HepG2 (cell line): ENCODE measurements around the gene CD8A. TPM values are rescaled to one million over a fixed set of nuclear protein-coding genes. Genes with fewer than 3 reads are reported as not detected.

Experiments
- ATAC-seq: fragments of 200-7000 bp; cut with Tn5 transposase; 3 replicates; pipeline ENCODE4 v1.9.1; 2020; ENCODE audit warnings: mild to moderate bottlenecking, moderate library complexity
- BruUV-seq: library from RNA; stranded (reverse); fragments of 400-500 nt; replicated peaks from 2 replicates; lab custom pipeline; 2021; lab: Mats Ljungman, UMichigan
- CTCF ChIA-PET: fragments of 300-600 bp; formaldehyde crosslinking; extraction: SDS; loops from one replicate; lab custom pipeline; 2021; ENCODE audit warnings: low total read pairs, inconsistent platforms, low intra/inter-chr PET ratio; lab: Yijun Ruan, JAX
- POLR2A ChIA-PET: fragments of 350-600 bp; sonication (Branson Sonifier 250); formaldehyde crosslinking; loops from one replicate; lab custom pipeline; 2020; ENCODE audit warnings: antibody characterized with exemption, inconsistent platforms; lab: Yijun Ruan, JAX
- DNase-seq: peaks from one replicate; pipeline ENCODE4 v3.0.0-alpha.2; 2015; ENCODE audit warnings: low spot score
- FAIRE-seq: peaks from 3 replicates; lab custom pipeline; 2011; peaks lifted over from hg19 to GRCh38; lab: Jason Lieb, UNC
- H2AFZ ChIP-seq: one replicate; pipeline ENCODE4 v1.6.1; 2011; ENCODE audit warnings: low read length, inconsistent platforms
- H3K27ac ChIP-seq: fragments of 300-600 bp; 3 replicates; pipeline ENCODE4 v1.8.0; 2011; ENCODE audit warnings: mixed run types, mild to moderate bottlenecking, mixed read lengths, low read length, inconsistent platforms; ENCODE audit not compliant: insufficient read depth; ENCODE audit errors: extremely low read length
- H3K27me3 ChIP-seq, 2 experiments: fragments of 200-600 bp in 1 of 2; 2 replicates in 1 of 2; 3 replicates in 1 of 2; pipeline versions ENCODE4 v1.6.0 to v1.8.0; 2011; ENCODE audit warnings: low read length in 2 of 2, mild to moderate bottlenecking in 2 of 2, moderate library complexity in 2 of 2, inconsistent platforms in 1 of 2; ENCODE audit not compliant: insufficient read depth in 2 of 2, control insufficient read depth in 1 of 2
- H3K36me3 ChIP-seq, 2 experiments: fragments of 200-600 bp in 1 of 2; replicated peaks in 1 of 2; 2 replicates in 1 of 2; 3 replicates in 1 of 2; pipeline versions ENCODE4 v1.5.1 to v1.8.0; 2011; ENCODE audit warnings: low read length in 2 of 2, inconsistent platforms in 1 of 2; ENCODE audit not compliant: insufficient read depth in 2 of 2, control insufficient read depth in 1 of 2
- H3K4me1 ChIP-seq: 2 replicates; pipeline ENCODE4 v1.5.1; 2012; ENCODE audit warnings: low read length, inconsistent platforms; ENCODE audit not compliant: insufficient read depth
- H3K4me2 ChIP-seq: 2 replicates; pipeline ENCODE4 v1.6.0; 2011; ENCODE audit warnings: low read depth, low read length, inconsistent platforms
- H3K4me3 ChIP-seq, 3 experiments: fragments of 200-600 bp in 1 of 3; sonication (generic), shearing (Covaris generic) in 1 of 3; replicated peaks in 1 of 3; 2 replicates each; pipeline ENCODE4 v1.5.1; 2011 to 2016; ENCODE audit warnings: low read length in 3 of 3, inconsistent platforms in 2 of 3, low read depth in 2 of 3, mild to moderate bottlenecking in 2 of 3, control low read depth in 1 of 3, mixed read lengths in 1 of 3; ENCODE audit not compliant: insufficient read depth in 1 of 3
- H3K79me2 ChIP-seq: one replicate; pipeline ENCODE4 v1.6.1; 2011; ENCODE audit warnings: low read length, inconsistent platforms; ENCODE audit not compliant: insufficient read depth
- H3K9ac ChIP-seq: 2 replicates; pipeline ENCODE4 v1.6.0; 2011; ENCODE audit warnings: mild to moderate bottlenecking, low read depth, low read length, inconsistent platforms; ENCODE audit not compliant: insufficient read depth
- H3K9me3 ChIP-seq: 2 replicates; pipeline ENCODE4 v1.5.1; 2012; ENCODE audit warnings: mild to moderate bottlenecking, low read length
- H4K20me1 ChIP-seq: 2 replicates; pipeline ENCODE4 v1.6.0; 2011; ENCODE audit warnings: inconsistent platforms, mild to moderate bottlenecking, low read length, moderate library complexity; ENCODE audit not compliant: insufficient read depth
- FIP1L1 ChIP-seq: fragments of 200-400 bp; formaldehyde crosslinking; IDR thresholded peaks from 2 replicates; pipeline ENCODE4 v1.6.1; 2018; ENCODE audit warnings: low read depth, mild to moderate bottlenecking, low read length, moderate library complexity, borderline replicate concordance; ENCODE audit not compliant: insufficient read depth
- IKZF5 ChIP-seq: IDR thresholded peaks from 2 replicates; pipeline ENCODE4 v1.6.1; 2018; ENCODE audit warnings: missing genetic modification reagents, mild to moderate bottlenecking, missing compliant biosample characterization
- NKX3-1 ChIP-seq: sonication (generic); formaldehyde crosslinking; IDR thresholded peaks from 2 replicates; pipeline ENCODE4 v1.5.0; 2020; ENCODE audit warnings: missing genetic modification reagents
- NPAS2 ChIP-seq: sonication (generic); formaldehyde crosslinking; IDR thresholded peaks from 2 replicates; pipeline ENCODE4 v1.8.0; 2022; ENCODE audit warnings: mild to moderate bottlenecking, missing genetic modification reagents, borderline replicate concordance
- PATZ1 ChIP-seq: sonication (generic); formaldehyde crosslinking; IDR thresholded peaks from 2 replicates; pipeline ENCODE4 v1.4.0; 2020; ENCODE audit warnings: missing genetic modification reagents
- RFX3 ChIP-seq: IDR thresholded peaks from 2 replicates; pipeline ENCODE4 v1.6.1; 2016; ENCODE audit warnings: missing biosample characterization, missing genetic modification reagents
- SKIL ChIP-seq: sonication (generic); formaldehyde crosslinking; IDR thresholded peaks from 2 replicates; pipeline ENCODE4 v1.8.0; 2022; ENCODE audit warnings: missing genetic modification reagents, mild to moderate bottlenecking, moderate library complexity, borderline replicate concordance
- SNAPC5 ChIP-seq: sonication (generic); formaldehyde crosslinking; IDR thresholded peaks from 2 replicates; pipeline ENCODE4 v1.8.1; 2023; ENCODE audit warnings: mild to moderate bottlenecking, missing genetic modification reagents, borderline replicate concordance
- SOX5 ChIP-seq: IDR thresholded peaks from 2 replicates; pipeline ENCODE4 v1.6.1; 2016; ENCODE audit warnings: borderline replicate concordance
- TAF1 ChIP-seq: sonication (generic); formaldehyde crosslinking; IDR thresholded peaks from 2 replicates; pipeline ENCODE4 v1.4.0; 2020; ENCODE audit warnings: missing genetic modification reagents
- ZBTB38 ChIP-seq: sonication (generic); formaldehyde crosslinking; IDR thresholded peaks from 2 replicates; pipeline ENCODE4 v1.5.1; 2020; ENCODE audit warnings: mild to moderate bottlenecking, missing genetic modification reagents
- ZFAT ChIP-seq: sonication (generic); formaldehyde crosslinking; conservative IDR thresholded peaks from 2 replicates; pipeline ENCODE4 v1.8.1; 2023; ENCODE audit warnings: missing genetic modification reagents, inconsistent platforms
- ZFP91 ChIP-seq: sonication (generic); formaldehyde crosslinking; IDR thresholded peaks from 2 replicates; pipeline ENCODE4 v1.9.0; 2022; ENCODE audit warnings: missing genetic modification reagents, mild to moderate bottlenecking, borderline replicate concordance
- ZKSCAN5 ChIP-seq: sonication (generic); formaldehyde crosslinking; IDR thresholded peaks from 2 replicates; pipeline ENCODE4 v1.5.1; 2020; ENCODE audit warnings: mild to moderate bottlenecking, missing genetic modification reagents
- ZNF335 ChIP-seq: sonication (generic); formaldehyde crosslinking; IDR thresholded peaks from 2 replicates; pipeline ENCODE4 v1.4.0; 2020; ENCODE audit warnings: missing genetic modification reagents
- ZNF383 ChIP-seq: sonication (generic); formaldehyde crosslinking; IDR thresholded peaks from 2 replicates; pipeline ENCODE4 v1.4.0; 2020; ENCODE audit warnings: missing genetic modification reagents, mild to moderate bottlenecking, borderline replicate concordance
- ZNF660 ChIP-seq: sonication (generic); formaldehyde crosslinking; IDR thresholded peaks from 2 replicates; pipeline ENCODE4 v1.5.1; 2020; ENCODE audit warnings: mild to moderate bottlenecking, low read depth, missing genetic modification reagents, borderline replicate concordance
- WGBS: methylation state at CpG from one replicate; pipeline ENCODE4 v1.1.6; 2017; ENCODE audit warnings: low lambda C conversion rate; 5-methylcytosine and 5-hydroxymethylcytosine counted together
- in situ Hi-C: cut with HindIII; loops from 2 replicates; pipeline ENCODE4 v1.10.0; 2017; ENCODE audit warnings: low pct_unique_long_range_greater_than_20kb; ENCODE audit not compliant: extremely low pct_ligation_motif_present
- intact Hi-C: fragments of 100-400 bp; cut with micrococcal nuclease; formaldehyde crosslinking; loops from one replicate; pipeline ENCODE4 v1.10.0; 2022; ENCODE audit not compliant: unreplicated experiment
- polyA plus RNA-seq, 8 experiments: library from polyadenylated mRNA; depleted of rRNA in 3 of 8; stranded (reverse) in 7 of 8; unstranded in 1 of 8; fragments of >200 nt; fragmentation: Illumina TruSeq in 4 of 8; extraction: Trizol in 4 of 8; gene quantifications; 2 replicates each; pipeline versions ENCODE4 v1.2.1 to v1.2.3, GENCODE V29; 2011 to 2016; ENCODE audit warnings: low read depth in 4 of 8, missing spikeins in 1 of 8, mixed read lengths in 1 of 8; ENCODE audit not compliant: insufficient read depth in 1 of 8
- total RNA-seq, 5 experiments: library from RNA; depleted of rRNA; stranded (reverse); fragments of >200 nt; fragmentation: Illumina TruSeq; extraction: Trizol; gene quantifications; 2 replicates each; pipeline ENCODE4 v1.2.3, GENCODE V29; 2016; ENCODE audit warnings: low read depth in 1 of 5

CD8A gene
- total and polyA plus RNA-seq, 2 of the 13 experiments (the other 11 are each of a cell fraction or from before 2014, with no cell fraction given), result 0.09 TPM; not detected in 1

- TF ChIP-seq IKZF5 (CRISPR knock-in tag) (no peak), FIP1L1 (no peak), ZFP91 (CRISPR knock-in tag) (no peak), ZNF383 (no peak)
These were observed 15.9 kb downstream of the CD8A start (continued) for GRCh38 chr2:86774862-86775261.

GRCh38 chr2:86772611-86773010 is 18.1 kb downstream of the CD8A start:
- no peak overlapping the region for H3K27ac ChIP-seq
- FAIRE-seq, result no peak
- no peak overlapping the region for H3K9ac ChIP-seq
- no peak overlapping the region for H3K4me2 ChIP-seq
- DNase-seq, result no peak
- ChIA-PET CTCF (no interaction called here), POLR2A (no interaction called here)
- intact Hi-C loops (no loop called here), in situ Hi-C loops (no loop called here)
- H3K9me3 ChIP-seq, result no peaks in the 10 kb centered on the region
- no peak for ATAC-seq
- no peak overlapping the region for H2AFZ ChIP-seq
- peaks cover 30 to 80% of the 10 kb centered on the region in 2 experiments for H3K36me3 ChIP-seq
- no peak overlapping the region for H3K4me3 ChIP-seq
- no peaks in the 10 kb centered on the region for H4K20me1 ChIP-seq
- TF ChIP-seq PATZ1 (CRISPR knock-in tag) (no peak), SKIL (CRISPR knock-in tag) (no peak), ZNF660 (CRISPR knock-in tag) (no peak), NKX3-1 (CRISPR knock-in tag) (no peak), ZBTB38 (CRISPR knock-in tag) (no peak), TAF1 (CRISPR knock-in tag) (no peak), ZFAT (CRISPR knock-in tag) (no peak), ZNF335 (CRISPR knock-in tag) (no peak), NPAS2 (no peak), RFX3 (CRISPR knock-in tag) (no peak), SOX5 (CRISPR knock-in tag) (no peak), ZKSCAN5 (CRISPR knock-in tag) (no peak), SNAPC5 (CRISPR knock-in tag) (no peak)
- H3K27me3 ChIP-seq, result no peaks in the 10 kb centered on the region
- H3K4me1 ChIP-seq, result peaks cover 11% of the 10 kb centered on the region
- WGBS, result 94% methylated on average over 5 of the region's 5 CpGs
- no TSS peak for BruUV-seq
- no peaks in the 10 kb centered on the region for H3K79me2 ChIP-seq
